H9 (cell line): ENCODE results near the gene ARHGAP8. TPM values are rescaled to one million over a fixed set of nuclear protein-coding genes. Genes with fewer than 3 reads are reported as not detected.

Experiments used
- DNase-seq: peaks from one replicate; pipeline ENCODE4 v3.0.0-alpha.2; 2017
- H2AFZ ChIP-seq: one replicate; pipeline ENCODE4 v1.6.1; 2013; ENCODE audit warnings: mild to moderate bottlenecking, low read length, control low read depth, moderate library complexity
- H2AK5ac ChIP-seq: 2 replicates; pipeline ENCODE4 v1.6.1; 2013; ENCODE audit warnings: low read length, control low read depth, mixed read lengths; ENCODE audit not compliant: insufficient read length
- H2BK120ac ChIP-seq: one replicate; pipeline ENCODE4 v1.6.1; 2013; ENCODE audit warnings: low read depth, mild to moderate bottlenecking, low read length, control low read depth, inconsistent platforms; ENCODE audit not compliant: poor library complexity, severe bottlenecking
- H2BK12ac ChIP-seq: 2 replicates; pipeline ENCODE4 v1.6.1; 2013; ENCODE audit warnings: low read length, control low read depth, mixed read lengths, low read depth; ENCODE audit not compliant: insufficient read length
- H2BK15ac ChIP-seq: 2 replicates; pipeline ENCODE4 v1.6.1; 2013; ENCODE audit warnings: low read depth, low read length, control low read depth
- H2BK20ac ChIP-seq: one replicate; pipeline ENCODE4 v1.6.1; 2013; ENCODE audit warnings: low read depth, mild to moderate bottlenecking, low read length, control low read depth, inconsistent platforms; ENCODE audit not compliant: poor library complexity, severe bottlenecking
- H2BK5ac ChIP-seq: 2 replicates; pipeline ENCODE4 v1.6.1; 2013; ENCODE audit warnings: low read length, control low read depth, mixed read lengths; ENCODE audit not compliant: insufficient read length
- H3K14ac ChIP-seq: 2 replicates; pipeline ENCODE4 v1.6.1; 2013; ENCODE audit warnings: low read length, control low read depth; ENCODE audit not compliant: insufficient read depth
- H3K18ac ChIP-seq: 2 replicates; pipeline ENCODE4 v1.6.1; 2013; ENCODE audit warnings: low read depth, mild to moderate bottlenecking, mixed read lengths, low read length, control low read depth; ENCODE audit not compliant: insufficient read length
- H3K23ac ChIP-seq: 2 replicates; pipeline ENCODE4 v1.6.1; 2013; ENCODE audit warnings: low read length, control low read depth, mixed read lengths, low read depth; ENCODE audit not compliant: insufficient read length
- H3K23me2 ChIP-seq: 2 replicates; pipeline ENCODE4 v1.6.1; 2013; ENCODE audit warnings: low read depth, mild to moderate bottlenecking, mixed read lengths, low read length, control low read depth; ENCODE audit not compliant: insufficient read length, poor library complexity, severe bottlenecking
- H3K27ac ChIP-seq: 2 replicates; pipeline ENCODE4 v1.5.1; 2013; ENCODE audit warnings: low read length, control low read depth, mixed read lengths, low read depth; ENCODE audit not compliant: insufficient read length
- H3K27me3 ChIP-seq: 2 replicates; pipeline ENCODE4 v1.6.1; 2013; ENCODE audit warnings: low read length, control low read depth, inconsistent platforms; ENCODE audit not compliant: insufficient read depth
- H3K4ac ChIP-seq: 2 replicates; pipeline ENCODE4 v1.6.1; 2013; ENCODE audit warnings: low read depth, mild to moderate bottlenecking, control low read depth, inconsistent platforms, low read length, moderate library complexity
- H3K4me1 ChIP-seq: 2 replicates; pipeline ENCODE4 v1.6.1; 2013; ENCODE audit warnings: low read length, control low read depth, inconsistent platforms; ENCODE audit not compliant: insufficient read depth
- H3K4me2 ChIP-seq: 2 replicates; pipeline ENCODE4 v1.6.1; 2013; ENCODE audit warnings: low read length, control low read depth, mixed read lengths; ENCODE audit not compliant: insufficient read length, insufficient read depth
- H3K56ac ChIP-seq: 2 replicates; pipeline ENCODE4 v1.6.1; 2013; ENCODE audit warnings: low read depth, mild to moderate bottlenecking, mixed read lengths, low read length, control low read depth; ENCODE audit not compliant: insufficient read length
- H3K79me1 ChIP-seq: 2 replicates; pipeline ENCODE4 v1.6.1; 2013; ENCODE audit warnings: low read depth, mild to moderate bottlenecking, moderate library complexity, low read length, control low read depth, inconsistent platforms; ENCODE audit not compliant: insufficient read depth, poor library complexity, severe bottlenecking
- H3K79me2 ChIP-seq: 2 replicates; pipeline ENCODE4 v1.6.1; 2013; ENCODE audit warnings: low read length, control low read depth, inconsistent platforms; ENCODE audit not compliant: insufficient read depth
- H3K9ac ChIP-seq: 2 replicates; pipeline ENCODE4 v1.6.1; 2013; ENCODE audit warnings: low read length, control low read depth, mixed read lengths; ENCODE audit not compliant: insufficient read length; ENCODE audit errors: extremely low read depth
- H3K9me3 ChIP-seq: one replicate; pipeline ENCODE4 v1.6.1; 2013; ENCODE audit warnings: low read depth, low read length, inconsistent platforms; ENCODE audit not compliant: control insufficient read depth
- H3T11ph ChIP-seq: one replicate; pipeline ENCODE4 v1.6.1; 2013; ENCODE audit warnings: mild to moderate bottlenecking, low read length, control low read depth, inconsistent platforms
- H4K20me1 ChIP-seq: one replicate; pipeline ENCODE4 v1.6.1; 2013; ENCODE audit not compliant: control insufficient read depth, insufficient read length, insufficient read depth
- H4K5ac ChIP-seq: 2 replicates; pipeline ENCODE4 v1.6.1; 2013; ENCODE audit warnings: low read depth, mild to moderate bottlenecking, mixed read lengths, low read length, control low read depth; ENCODE audit not compliant: insufficient read length
- H4K8ac ChIP-seq: replicated peaks from 2 replicates; pipeline ENCODE4 v1.6.1; 2013; ENCODE audit warnings: low read length, control low read depth, mixed read lengths, low read depth; ENCODE audit not compliant: insufficient read length
- H4K91ac ChIP-seq: 2 replicates; pipeline ENCODE4 v1.6.1; 2013; ENCODE audit warnings: low read depth, mild to moderate bottlenecking, moderate library complexity, mixed read lengths, low read length, control low read depth; ENCODE audit not compliant: insufficient read length
- H3K27ac Mint-ChIP-seq, 3 experiments: 2 replicates in 2 of 3; 3 replicates in 1 of 3; pipeline ENCODE4 v1.8.0; 2020 to 2021; ENCODE audit warnings: mixed read lengths in 3 of 3, mild to moderate bottlenecking in 1 of 3, moderate library complexity in 1 of 3
- H3K27me3 Mint-ChIP-seq: 2 replicates; pipeline ENCODE4 v1.8.0; 2021; ENCODE audit warnings: low read depth, mild to moderate bottlenecking, moderate library complexity, mixed read lengths
- H3K36me3 Mint-ChIP-seq, 3 experiments: 2 replicates in 2 of 3; 3 replicates in 1 of 3; pipeline ENCODE4 v1.8.0; 2020 to 2021; ENCODE audit warnings: low read depth in 3 of 3, mixed read lengths in 3 of 3; ENCODE audit not compliant: insufficient read depth in 1 of 3
- H3K4me1 Mint-ChIP-seq, 2 experiments: 2 replicates each; pipeline ENCODE4 v1.8.0; 2020; ENCODE audit warnings: mixed read lengths in 2 of 2
- H3K4me3 Mint-ChIP-seq, 2 experiments: 2 replicates in 1 of 2; 3 replicates in 1 of 2; pipeline ENCODE4 v1.8.0; 2020 to 2021; ENCODE audit warnings: mild to moderate bottlenecking in 2 of 2, mixed read lengths in 2 of 2, moderate library complexity in 1 of 2
- H3K9me3 Mint-ChIP-seq, 2 experiments: 2 replicates in 1 of 2; 3 replicates in 1 of 2; pipeline ENCODE4 v1.8.0; 2020; ENCODE audit warnings: mild to moderate bottlenecking in 2 of 2, mixed read lengths in 2 of 2, moderate library complexity in 1 of 2
- WGBS: extraction: QIAGEN DNeasy Blood & Tissue Kit; methylation state at CpG from one replicate; pipeline ENCODE4 v1.1.7; 2013; ENCODE audit warnings: missing lambda C conversion rate, low lambda C conversion rate, mixed read lengths; ENCODE audit not compliant: insufficient read length; ENCODE audit errors: extremely low coverage; 5-methylcytosine and 5-hydroxymethylcytosine counted together
- total RNA-seq: library from RNA; stranded (reverse); gene quantifications from 2 replicates; pipeline ENCODE4 v1.2.1, GENCODE V29; 2021
- TF ChIP-seq, protein P1 (sequence below): fragments of 200-600 bp; sonication (generic); conservative IDR thresholded peaks from 3 replicates; pipeline ENCODE4 v1.8.0; 2021; ENCODE audit warnings: antibody characterized with exemption, mild to moderate bottlenecking

The ARHGAP8 gene
- total RNA-seq, 1 experiment from 2014 or later, result 35.4 TPM

- no peak overlapping the region for H4K91ac ChIP-seq
- no peak overlapping the region for H3K23ac ChIP-seq
- no peak overlapping the region for H2BK12ac ChIP-seq
- no peak overlapping the region for H4K5ac ChIP-seq
- H3K18ac ChIP-seq, result no peak overlapping the region
- H2BK5ac ChIP-seq, result no peak overlapping the region
- H4K20me1 ChIP-seq, result no peaks in the 10 kb centered on the region
- WGBS, result no CpG with 5 or more reads among the region's 11 CpGs
- no peak overlapping the region for H3T11ph ChIP-seq
- no peak overlapping the region for H2BK20ac ChIP-seq
- Mint-ChIP-seq H3K36me3 (peaks cover 0 to 3% (median 0%) of the 10 kb centered on the region in 3 experiments; a peak in 1 of 7 replicates), H3K27ac (no peak overlapping the region), H3K4me1 (peaks cover 5 to 6% of the 10 kb centered on the region in 2 experiments; a peak in 3 of 4 replicates), H3K9me3 (no peaks in the 10 kb centered on the region), H3K4me3 (no peak overlapping the region), H3K27me3 (no peaks in the 10 kb centered on the region)
- no peak overlapping the region for H2AK5ac ChIP-seq
- H3K9me3 ChIP-seq, result no peaks in the 10 kb centered on the region
- H4K8ac ChIP-seq, result no peak overlapping the region
- no peaks in the 10 kb centered on the region for H3K23me2 ChIP-seq
- H3K4ac ChIP-seq, result no peak overlapping the region
- H2AFZ ChIP-seq, result no peak overlapping the region
- H3K4me2 ChIP-seq, result no peak overlapping the region
- H3K27ac ChIP-seq, result no peak overlapping the region
- H3K79me1 ChIP-seq, result no peaks in the 10 kb centered on the region
- DNase-seq, result no peak
- no peak overlapping the region for H3K14ac ChIP-seq
- no peak overlapping the region for H2BK120ac ChIP-seq
- H3K4me1 ChIP-seq, result peaks cover 2% of the 10 kb centered on the region; the same call in 1 of the 2 replicates
- H2BK15ac ChIP-seq, result no peak overlapping the region
- H3K27me3 ChIP-seq, result no peaks in the 10 kb centered on the region
- no peak overlapping the region for H3K9ac ChIP-seq
- TF ChIP-seq, protein P1, sequence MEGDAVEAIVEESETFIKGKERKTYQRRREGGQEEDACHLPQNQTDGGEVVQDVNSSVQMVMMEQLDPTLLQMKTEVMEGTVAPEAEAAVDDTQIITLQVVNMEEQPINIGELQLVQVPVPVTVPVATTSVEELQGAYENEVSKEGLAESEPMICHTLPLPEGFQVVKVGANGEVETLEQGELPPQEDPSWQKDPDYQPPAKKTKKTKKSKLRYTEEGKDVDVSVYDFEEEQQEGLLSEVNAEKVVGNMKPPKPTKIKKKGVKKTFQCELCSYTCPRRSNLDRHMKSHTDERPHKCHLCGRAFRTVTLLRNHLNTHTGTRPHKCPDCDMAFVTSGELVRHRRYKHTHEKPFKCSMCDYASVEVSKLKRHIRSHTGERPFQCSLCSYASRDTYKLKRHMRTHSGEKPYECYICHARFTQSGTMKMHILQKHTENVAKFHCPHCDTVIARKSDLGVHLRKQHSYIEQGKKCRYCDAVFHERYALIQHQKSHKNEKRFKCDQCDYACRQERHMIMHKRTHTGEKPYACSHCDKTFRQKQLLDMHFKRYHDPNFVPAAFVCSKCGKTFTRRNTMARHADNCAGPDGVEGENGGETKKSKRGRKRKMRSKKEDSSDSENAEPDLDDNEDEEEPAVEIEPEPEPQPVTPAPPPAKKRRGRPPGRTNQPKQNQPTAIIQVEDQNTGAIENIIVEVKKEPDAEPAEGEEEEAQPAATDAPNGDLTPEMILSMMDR, result no peak
- no peaks in the 10 kb centered on the region for H3K79me2 ChIP-seq
- no peak overlapping the region for H3K56ac ChIP-seq
Measured at GRCh38 chr22:44726439-44726838, 25.9 kb upstream of the ARHGAP8 start.
